NCI-H187 treated with DMSO at 0.1 percent for 48 hours (cell line): Measurements from ENCODE around the gene TSPAN9.

Source experiments
- DNase-seq: peaks from one replicate; lab custom pipeline; 2025; lab: John Stamatoyannopoulos, UW

Gene TSPAN9

GRCh38 chr12:3124917-3125316, 47.7 kb downstream of the TSPAN9 start:
- no peak for DNase-seq

- DNase-seq = no peak
Observed at GRCh38 chr12:3125674-3126073, 48.5 kb downstream of the TSPAN9 start.

GRCh38 chr12:3127832-3128231, 50.7 kb downstream of the TSPAN9 start:
- DNase-seq = no peak

GRCh38 chr12:3128498-3129293, 51.5 kb downstream of the TSPAN9 start:
- DNase-seq = no peak

GRCh38 chr12:3129301-3130056, 52.3 kb downstream of the TSPAN9 start:
- no peak for DNase-seq

- no peak for DNase-seq
Observed at GRCh38 chr12:3130057-3130830, 53.1 kb downstream of the TSPAN9 start.

- DNase-seq = no peak
Observed at GRCh38 chr12:3131129-3131528, 54.0 kb downstream of the TSPAN9 start.

GRCh38 chr12:3132636-3133404, 55.6 kb downstream of the TSPAN9 start:
- no peak for DNase-seq

- no peak for DNase-seq
Observed at GRCh38 chr12:3133405-3133783, 56.2 kb downstream of the TSPAN9 start.

GRCh38 chr12:3134126-3134525, 56.9 kb downstream of the TSPAN9 start:
- no peak for DNase-seq

- no peak for DNase-seq
Observed at GRCh38 chr12:3134526-3135135, 57.5 kb downstream of the TSPAN9 start.

- no peak for DNase-seq
Observed at GRCh38 chr12:3135522-3136461, 58.6 kb downstream of the TSPAN9 start.

GRCh38 chr12:3136641-3137267, 59.6 kb downstream of the TSPAN9 start:
- DNase-seq = no peak

- no peak for DNase-seq
Observed at GRCh38 chr12:3137268-3137781, 60.1 kb downstream of the TSPAN9 start.

GRCh38 chr12:3137814-3138445, 60.8 kb downstream of the TSPAN9 start:
- no peak for DNase-seq

- DNase-seq = no peak
Observed at GRCh38 chr12:3138941-3139511, 61.8 kb downstream of the TSPAN9 start.

GRCh38 chr12:3139760-3140159, 62.6 kb downstream of the TSPAN9 start:
- DNase-seq = no peak

- DNase-seq = no peak
Observed at GRCh38 chr12:3140284-3140683, 63.1 kb downstream of the TSPAN9 start.
